Activated naive CD4-positive, alpha-beta T cell treated with anti-CD3 and anti-CD28 coated beads, Interleukin-2, amount 10 ng/mL, durations not matched to agents 5 hours and 36 hours (primary cell): ENCODE data around the gene NUAK2. TPM values are rescaled to one million over a fixed set of nuclear protein-coding genes. Genes with fewer than 3 reads are reported as not detected.

Experiments used
- total RNA-seq, 2 experiments: library from RNA; stranded (reverse); gene quantifications; one replicate each; pipeline ENCODE4 v1.2.3, GENCODE V29; 2021

Gene NUAK2
- total RNA-seq = 10 to 100 TPM; 19.2 to 20.0 TPM

DNA sequence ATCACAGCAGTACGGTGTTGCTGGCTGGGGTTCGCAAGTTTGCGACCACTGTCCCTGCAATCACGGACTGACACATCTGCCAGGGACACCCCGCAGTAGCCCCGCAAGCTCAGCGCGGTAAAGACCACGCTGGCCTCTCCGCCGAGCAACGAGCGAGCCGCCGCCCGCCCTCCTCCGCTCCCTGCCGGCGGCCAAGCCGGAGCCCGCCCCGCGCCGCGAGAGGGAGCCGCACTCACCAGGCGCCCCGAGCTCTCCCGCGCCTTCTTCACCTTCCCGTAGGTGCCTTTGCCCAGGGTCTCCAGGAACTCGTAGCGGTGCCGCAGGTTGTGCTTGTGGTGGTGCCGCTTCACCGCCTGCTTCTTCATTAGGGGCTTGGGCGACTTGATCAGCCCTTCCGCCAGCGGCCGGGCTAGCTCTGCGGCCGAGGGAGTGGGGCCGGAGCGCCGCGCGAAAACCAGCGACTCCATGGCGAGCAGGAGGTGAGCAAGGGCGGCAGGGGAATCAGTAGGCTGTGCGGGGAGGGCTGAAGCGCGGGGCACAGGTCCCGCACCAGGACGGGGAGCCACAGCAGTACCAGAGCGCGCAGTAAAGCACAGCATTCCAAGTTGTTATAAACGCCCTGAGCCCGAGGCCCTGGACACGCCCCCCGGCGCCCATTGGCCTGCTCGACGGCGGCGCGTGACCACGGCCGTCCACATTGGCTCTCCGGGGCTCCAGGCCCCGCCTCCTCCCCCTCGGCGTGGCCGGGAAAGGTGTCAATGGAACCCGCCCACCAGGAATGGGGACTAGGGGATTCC is at the start of gene NUAK2:
NUAK2 (minus strand) TSS at position 584 of the 797 bp plus-strand sequence; CDS start at position 467, 117 bp downstream.

GRCh38 chr1:205356440-205357139 is 35.0 kb upstream of the NUAK2 start, which contains the start of gene KLHDC8A:
TSS of gene KLHDC8A (minus strand) at chr1:205356922. CDS start at chr1:205343604, 13,318 bp downstream.

Other genes starting within 250 kb of the NUAK2 start
- 1 to 10 TPM; 2.6 to 3.1 TPM for gene TMEM81, start 237.3 kb downstream of the NUAK2 start, total RNA-seq
- 10 to 100 TPM; 18.9 to 19.4 TPM for gene RBBP5, start 199.8 kb downstream of the NUAK2 start, total RNA-seq
- 1 to 10 TPM; 8.7 to 9.4 TPM for gene DSTYK, start 110.0 kb downstream of the NUAK2 start, total RNA-seq
- 1 to 10 TPM; 1.1 TPM for gene TMCC2, start 93.8 kb downstream of the NUAK2 start, total RNA-seq
- not detected for gene KLHDC8A, start 35.2 kb upstream of the NUAK2 start, total RNA-seq
- under 1 TPM in 1 of 2 experiments, not detected in 1; 0.38 TPM for gene LEMD1, start 100.3 kb upstream of the NUAK2 start, total RNA-seq
- gene BLACAT1, start 134.3 kb upstream of the NUAK2 start, total RNA-seq = under 1 TPM; 0.30 to 0.34 TPM
- 1 to 10 TPM in 1 of 2 experiments, under 1 TPM in 1; 0.68 to 1.6 TPM for gene CDK18, start 182.9 kb upstream of the NUAK2 start, total RNA-seq